Measurements from ENCODE around the gene TLN1. TPM values are rescaled to one million over a fixed set of nuclear protein-coding genes. Genes with fewer than 3 reads are reported as not detected.

Gene TLN1
- polyA plus RNA-seq, 3 donors, result 46.6 to 251 (median 93.0) TPM

DNA sequence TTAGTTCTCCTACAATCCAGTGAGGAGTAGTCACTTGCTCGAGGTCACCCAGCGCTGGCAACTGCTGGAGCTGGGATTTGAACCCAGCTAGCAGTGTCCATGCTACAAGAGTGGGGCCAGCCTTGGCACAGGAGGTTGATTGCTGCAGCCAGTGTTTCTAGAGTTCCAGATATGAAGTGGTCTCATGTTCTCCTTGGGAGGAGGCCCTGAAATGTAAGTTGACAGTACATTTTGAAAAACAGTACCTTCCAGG lies 73.1 kb downstream of the TLN1 start:
- Histone ChIP-seq H3K27ac (ENCODE audit: low read depth in 1 of 2, low read length in 2 of 2) (peak overlapping the region; percentile 85 to 98), H2AFZ (ENCODE audit: insufficient read depth, low read depth, low read length, poor library complexity, severe bottlenecking) (peak overlapping the region; percentile 90), H3K4me3 (replicated peaks in 1 of 3; ENCODE audit: low read depth in 2 of 3, low read length in 3 of 3) (peak overlapping the region; percentile 83 to 94 (median 88)), H3K9me3 (replicated peaks in 1 of 2; ENCODE audit: control insufficient read depth in 1 of 2, insufficient read depth in 1 of 2, low read length in 2 of 2) (no peaks in the 10 kb centered on the region), H3K9ac (ENCODE audit: insufficient read depth, low read length, poor library complexity, severe bottlenecking) (peak overlapping the region; percentile 88), H3K4me2 (replicated peaks; ENCODE audit: extremely low read depth, low read length, poor library complexity, severe bottlenecking) (peak overlapping the region; percentile 92), H3K36me3 (replicated peaks in 1 of 2; ENCODE audit: control insufficient read depth in 1 of 2, insufficient read depth in 2 of 2, low read length in 2 of 2) (peaks cover 10 to 14% of the 10 kb centered on the region in 2 donors), H3K79me2 (ENCODE audit: insufficient read depth, low read length) (peaks cover 27% of the 10 kb centered on the region), H4K20me1 (ENCODE audit: insufficient read depth, low read length) (no peaks in the 10 kb centered on the region), H3K4me1 (ENCODE audit: control insufficient read depth in 1 of 2, insufficient read depth in 2 of 2, low read length in 2 of 2) (peaks cover 32 to 48% of the 10 kb centered on the region in 2 donors), H3K27me3 (ENCODE audit: control insufficient read depth in 2 of 2, insufficient read depth in 2 of 2, low read length in 2 of 2) (no peaks in the 10 kb centered on the region)
- peak in 1 of 3 donors; percentile 30 for DNase-seq
- intact Hi-C loops (cut with micrococcal nuclease), result loop anchor here (5.0 kb wide), 5 partner anchors 38 to 547 kb away; partner anchors contain the start of genes CREB3 (in 1 of the 2), TESK1 (in 1 of the 2) and TLN1 (in 1 of the 2)
- Mint-ChIP-seq H3K27me3 (ENCODE audit: low read depth in 3 of 3) (peaks cover 0 to 8% (median 5%) of the 10 kb centered on the region in 3 donors), H3K27ac (peak overlapping the region in 6 of 7 donors; percentile 18 to 95 (median 76)), H3K4me3 (peak overlapping the region; percentile 87 to 89), H3K36me3 (peaks cover 19 to 27% of the 10 kb centered on the region in 2 donors), H3K4me1 (peaks cover 52% of the 10 kb centered on the region), H3K9me3 (no peaks in the 10 kb centered on the region)
- TF ChIP-seq, protein P1, sequence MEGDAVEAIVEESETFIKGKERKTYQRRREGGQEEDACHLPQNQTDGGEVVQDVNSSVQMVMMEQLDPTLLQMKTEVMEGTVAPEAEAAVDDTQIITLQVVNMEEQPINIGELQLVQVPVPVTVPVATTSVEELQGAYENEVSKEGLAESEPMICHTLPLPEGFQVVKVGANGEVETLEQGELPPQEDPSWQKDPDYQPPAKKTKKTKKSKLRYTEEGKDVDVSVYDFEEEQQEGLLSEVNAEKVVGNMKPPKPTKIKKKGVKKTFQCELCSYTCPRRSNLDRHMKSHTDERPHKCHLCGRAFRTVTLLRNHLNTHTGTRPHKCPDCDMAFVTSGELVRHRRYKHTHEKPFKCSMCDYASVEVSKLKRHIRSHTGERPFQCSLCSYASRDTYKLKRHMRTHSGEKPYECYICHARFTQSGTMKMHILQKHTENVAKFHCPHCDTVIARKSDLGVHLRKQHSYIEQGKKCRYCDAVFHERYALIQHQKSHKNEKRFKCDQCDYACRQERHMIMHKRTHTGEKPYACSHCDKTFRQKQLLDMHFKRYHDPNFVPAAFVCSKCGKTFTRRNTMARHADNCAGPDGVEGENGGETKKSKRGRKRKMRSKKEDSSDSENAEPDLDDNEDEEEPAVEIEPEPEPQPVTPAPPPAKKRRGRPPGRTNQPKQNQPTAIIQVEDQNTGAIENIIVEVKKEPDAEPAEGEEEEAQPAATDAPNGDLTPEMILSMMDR (IDR thresholded peaks at IDR 0.05), result no peak
- 0% methylated on average over 2 of the region's 2 CpGs for WGBS (ENCODE audit: insufficient coverage)

DNA sequence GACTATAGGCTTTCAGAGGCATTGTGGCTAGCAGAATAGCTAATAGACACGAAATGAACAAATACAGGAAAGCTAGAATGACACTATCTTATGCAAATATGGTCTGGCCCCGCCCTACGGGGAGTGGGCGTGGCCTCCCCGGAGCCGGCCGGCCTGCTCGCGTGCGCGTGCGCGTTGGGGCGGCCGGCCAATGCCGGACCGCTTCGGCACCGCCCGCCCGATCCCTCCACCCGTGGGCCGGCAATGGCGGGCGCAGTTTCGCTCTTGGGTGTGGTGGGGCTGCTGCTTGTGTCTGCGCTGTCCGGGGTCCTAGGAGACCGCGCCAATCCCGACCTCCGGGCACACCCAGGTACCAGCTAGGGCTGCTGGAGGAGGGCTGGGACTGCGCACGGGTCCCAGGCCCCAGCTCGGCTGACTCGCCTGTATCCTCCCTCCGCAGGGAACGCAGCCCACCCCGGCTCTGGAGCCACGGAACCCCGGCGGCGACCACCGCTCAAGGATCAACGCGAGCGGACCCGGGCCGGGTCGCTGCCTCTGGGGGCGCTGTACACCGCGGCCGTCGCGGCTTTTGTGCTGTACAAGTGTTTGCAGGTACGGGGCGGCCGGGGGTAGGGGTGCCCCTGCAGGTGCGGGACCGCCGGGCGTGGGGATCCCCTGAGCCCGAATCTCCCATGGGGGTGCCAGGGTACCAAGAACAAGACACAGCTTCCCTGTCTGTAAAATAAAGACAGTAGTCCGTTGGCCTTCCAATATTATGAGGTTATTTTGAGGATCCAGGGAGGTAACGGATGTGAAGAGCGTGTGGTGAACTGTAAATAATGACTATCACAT lies 73.6 kb downstream of the TLN1 start, which contains the start of gene CCDC107:
CCDC107 (plus strand) TSS at position 156 of the 831 bp plus-strand sequence; CDS start at position 244, 88 bp downstream.
- Histone ChIP-seq H3K4me3 (replicated peaks in 1 of 3; ENCODE audit: low read depth in 2 of 3, low read length in 3 of 3) (peak within 1 kb of the TSS; percentile 83 to 94 (median 88)), H4K20me1 (ENCODE audit: insufficient read depth, low read length) (no peaks in the 10 kb centered on the region), H3K79me2 (ENCODE audit: insufficient read depth, low read length) (peaks cover 22% of the 10 kb centered on the region), H3K9ac (ENCODE audit: insufficient read depth, low read length, poor library complexity, severe bottlenecking) (peak within 1 kb of the TSS; percentile 88), H3K9me3 (replicated peaks in 1 of 2; ENCODE audit: control insufficient read depth in 1 of 2, insufficient read depth in 1 of 2, low read length in 2 of 2) (no peaks in the 10 kb centered on the region), H3K36me3 (replicated peaks in 1 of 2; ENCODE audit: control insufficient read depth in 1 of 2, insufficient read depth in 2 of 2, low read length in 2 of 2) (peaks cover 10 to 14% of the 10 kb centered on the region in 2 donors), H3K27me3 (ENCODE audit: control insufficient read depth in 2 of 2, insufficient read depth in 2 of 2, low read length in 2 of 2) (no peaks in the 10 kb centered on the region), H3K4me1 (ENCODE audit: control insufficient read depth in 1 of 2, insufficient read depth in 2 of 2, low read length in 2 of 2) (peaks cover 27 to 43% of the 10 kb centered on the region in 2 donors), H3K27ac (ENCODE audit: low read depth in 1 of 2, low read length in 2 of 2) (peak within 1 kb of the TSS; percentile 85 to 98), H2AFZ (ENCODE audit: insufficient read depth, low read depth, low read length, poor library complexity, severe bottlenecking) (peak within 1 kb of the TSS; percentile 90), H3K4me2 (replicated peaks; ENCODE audit: extremely low read depth, low read length, poor library complexity, severe bottlenecking) (peak within 1 kb of the TSS; percentile 92)
- Mint-ChIP-seq H3K4me3 (peak within 1 kb of the TSS; percentile 87 to 90), H3K27ac (peak within 1 kb of the TSS; percentile 95 to 100 (median 98)), H3K9me3 (no peaks in the 10 kb centered on the region), H3K36me3 (peaks cover 19 to 27% of the 10 kb centered on the region in 2 donors), H3K27me3 (ENCODE audit: low read depth in 3 of 3) (peaks cover 0 to 8% (median 5%) of the 10 kb centered on the region in 3 donors), H3K4me1 (peaks cover 47% of the 10 kb centered on the region)
- intact Hi-C loops (cut with micrococcal nuclease), result loop anchor here (5.0 kb wide), 5 partner anchors 39 to 546 kb away; partner anchors contain the start of genes CREB3 (in 1 of the 2), TESK1 (in 1 of the 2) and TLN1 (in 1 of the 2)
- WGBS (ENCODE audit: insufficient coverage), result under 1% methylated on average over 63 of the region's 67 CpGs
- TF ChIP-seq, protein P1 (IDR thresholded peaks at IDR 0.05), result peak; percentile 60
- DNase-seq, result peak; percentile 84 to 86 (median 85)

All from CD14-positive monocyte (primary cell).